HEK293T (cell line): ENCODE measurements around the gene TMEM131L.

Experiments used
- CTBP1 ChIP-seq: fragments of 450-650 bp; IDR thresholded peaks from 2 replicates; pipeline ENCODE4 v1.6.1; 2016; ENCODE audit warnings: borderline replicate concordance
- FOXM1 ChIP-seq: fragments of 450-650 bp; IDR thresholded peaks from 2 replicates; pipeline ENCODE4 v1.6.1; 2017; ENCODE audit warnings: mild to moderate bottlenecking, borderline replicate concordance

DNA sequence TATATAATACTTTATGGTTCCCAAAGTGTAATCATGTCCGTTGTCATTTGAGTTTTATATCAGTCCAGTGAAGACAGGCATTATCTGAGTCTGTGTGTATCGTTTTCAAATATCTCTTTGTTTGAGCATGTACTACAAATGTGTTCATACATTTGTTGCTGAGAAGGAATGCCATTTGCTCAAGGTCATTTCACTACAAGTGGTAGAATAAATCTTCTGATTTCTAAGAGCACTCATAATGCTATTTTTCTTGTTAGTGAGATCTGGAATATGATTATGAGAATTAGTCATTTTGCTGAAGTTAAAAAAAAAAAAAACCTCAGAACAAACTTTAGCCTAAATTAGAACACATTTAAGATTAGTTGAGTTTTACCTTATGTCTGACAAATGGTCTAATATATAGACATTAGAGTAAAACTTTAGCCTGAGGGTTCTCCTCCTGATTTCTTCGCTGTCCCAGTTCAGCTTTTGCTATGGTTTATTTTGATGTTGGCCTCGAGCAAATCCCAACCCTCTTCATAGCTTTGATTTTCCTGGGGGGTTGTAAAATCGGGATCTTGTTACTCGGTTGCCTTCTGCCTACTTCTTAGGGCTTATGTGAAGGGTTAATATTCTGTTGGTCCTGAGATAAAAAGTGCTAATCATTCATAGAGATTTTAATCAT, 87.1 kb downstream of the TMEM131L start:
- TF ChIP-seq CTBP1, result no peak
- TF ChIP-seq FOXM1, result no peak
